NT2/D1 (cell line): ENCODE data around the gene RC3H2.
"Not testable (repeated sequence)": the region's sequence is repeated elsewhere in the genome, so short reads cannot be mapped to it uniquely, and the experiment has no call there.

Experiments
- SUZ12 ChIP-seq: IDR thresholded peaks from 2 replicates; pipeline ENCODE4 v1.6.1; 2011; ENCODE audit not compliant: insufficient read length, insufficient read depth; ENCODE audit errors: extremely low read depth
- YY1 ChIP-seq: IDR thresholded peaks from 2 replicates; pipeline ENCODE4 v1.6.1; 2011; ENCODE audit not compliant: insufficient read length, insufficient read depth
- ZNF274 ChIP-seq: IDR thresholded peaks from 2 replicates; pipeline ENCODE4 v1.6.1; 2011; ENCODE audit warnings: mild to moderate bottlenecking, low read depth, low read length

GRCh38 chr9:122867276-122867675 lies 37.9 kb downstream of the RC3H2 start:
- not testable (repeated sequence) for TF ChIP-seq YY1, ZNF274, SUZ12
